Tibial nerve (tissue), 4 donors: Measurements from ENCODE around the gene PFAS. TPM values are rescaled to one million over a fixed set of nuclear protein-coding genes. Genes with fewer than 3 reads are reported as not detected.

ENCODE experiments used
- DNase-seq, 2 donors: peaks; one replicate each; pipeline ENCODE4 v3.0.0-alpha.2; 2019; ENCODE audit warnings: low spot score in 2 of 2
- H3K27ac ChIP-seq, 4 donors: fragments of 200-600 bp; sonication (generic) in 3 of 4; one replicate each; pipeline ENCODE4 v1.5.1; 2017 to 2019; ENCODE audit warnings: mild to moderate bottlenecking in 1 of 4
- H3K27me3 ChIP-seq, 2 donors: fragments of 200-600 bp; sonication (generic) in 1 of 2; one replicate each; pipeline versions ENCODE4 v1.5.1 to v1.6.0; 2017 to 2019
- H3K36me3 ChIP-seq, 3 donors: fragments of 200-600 bp; sonication (generic); one replicate each; pipeline ENCODE4 v1.5.1; 2018 to 2019
- H3K4me1 ChIP-seq, 4 donors: fragments of 200-600 bp; sonication (generic) in 3 of 4; one replicate each; pipeline ENCODE4 v1.5.1; 2017 to 2019
- H3K4me3 ChIP-seq, 4 donors: fragments of 200-600 bp; sonication (generic) in 3 of 4; one replicate each; pipeline ENCODE4 v1.5.1; 2017 to 2019; ENCODE audit warnings: mild to moderate bottlenecking in 1 of 4, moderate library complexity in 1 of 4
- H3K9me3 ChIP-seq, 4 donors: fragments of 200-600 bp; sonication (generic) in 3 of 4; one replicate each; pipeline ENCODE4 v1.5.1; 2017 to 2019
- CTCF ChIP-seq, 5 experiments: fragments of 200-600 bp in 3 of 5; fragments of 450-650 bp in 2 of 5; sonication (generic) in 3 of 5; IDR thresholded peaks; one replicate each; pipeline ENCODE4 v1.5.1; 2016 to 2019; ENCODE audit warnings: antibody characterized with exemption in 5 of 5, mild to moderate bottlenecking in 3 of 5, moderate library complexity in 2 of 5
- EP300 ChIP-seq, 2 donors: sonication (generic); formaldehyde crosslinking; IDR thresholded peaks; one replicate each; pipeline ENCODE4 v1.6.1; 2017; ENCODE audit warnings: antibody characterized with exemption in 2 of 2, mild to moderate bottlenecking in 1 of 2
- POLR2A ChIP-seq, 2 donors: fragments of 450-650 bp; IDR thresholded peaks; one replicate each; pipeline ENCODE4 v1.6.1; 2017; ENCODE audit warnings: antibody characterized with exemption in 2 of 2, mild to moderate bottlenecking in 2 of 2, moderate library complexity in 2 of 2
- WGBS, 2 donors: methylation state at CpG; one replicate each; pipeline ENCODE4 v1.1.5; 2018; 5-methylcytosine and 5-hydroxymethylcytosine counted together
- total RNA-seq, 4 donors: library from RNA; depleted of rRNA; stranded (reverse); fragments of >200 nt; gene quantifications; one replicate each; pipeline ENCODE4 v1.1.0, GENCODE V29; 2016

The PFAS gene
- total RNA-seq, 4 donors from 2014 or later: 19.2 to 39.9 (median 29.5) TPM

- Histone ChIP-seq H3K27me3 (no peaks in the 10 kb centered on the region), H3K27ac (peak overlapping the region; percentile 62 to 91 (median 76)), H3K36me3 (peaks cover 16 to 50% (median 21%) of the 10 kb centered on the region in 3 donors), H3K4me3 (peak overlapping the region; percentile 19 to 48 (median 22)), H3K4me1 (peaks cover 0 to 40% (median 14%) of the 10 kb centered on the region in 4 donors), H3K9me3 (no peaks in the 10 kb centered on the region)
- 81% methylated on average over 4 of the region's 4 CpGs for WGBS, 2 donors
- no peak for TF ChIP-seq POLR2A (IDR thresholded peaks at IDR 0.05)
- TF ChIP-seq CTCF (IDR thresholded peaks at IDR 0.05): no peak
- TF ChIP-seq EP300 (IDR thresholded peaks at IDR 0.05): no peak
- DNase-seq: no peak
These were observed 21.9 kb upstream of the PFAS start for GRCh38 chr17:8227238-8227581.

GRCh38 chr17:8231701-8232100 is 17.4 kb upstream of the PFAS start:
- Histone ChIP-seq H3K27ac (no peak overlapping the region), H3K27me3 (no peaks in the 10 kb centered on the region), H3K4me3 (no peak overlapping the region), H3K9me3 (no peaks in the 10 kb centered on the region), H3K4me1 (peaks cover 0 to 12% (median 5%) of the 10 kb centered on the region in 4 donors), H3K36me3 (peaks cover 21 to 92% (median 36%) of the 10 kb centered on the region in 3 donors)
- no peak for DNase-seq
- WGBS, 2 donors: 92 to 94% methylated on average over 8 to 10 of the region's 10 CpGs
- no peak for TF ChIP-seq CTCF (IDR thresholded peaks at IDR 0.05)
- no peak for TF ChIP-seq POLR2A (IDR thresholded peaks at IDR 0.05)
- TF ChIP-seq EP300 (IDR thresholded peaks at IDR 0.05): no peak

DNA sequence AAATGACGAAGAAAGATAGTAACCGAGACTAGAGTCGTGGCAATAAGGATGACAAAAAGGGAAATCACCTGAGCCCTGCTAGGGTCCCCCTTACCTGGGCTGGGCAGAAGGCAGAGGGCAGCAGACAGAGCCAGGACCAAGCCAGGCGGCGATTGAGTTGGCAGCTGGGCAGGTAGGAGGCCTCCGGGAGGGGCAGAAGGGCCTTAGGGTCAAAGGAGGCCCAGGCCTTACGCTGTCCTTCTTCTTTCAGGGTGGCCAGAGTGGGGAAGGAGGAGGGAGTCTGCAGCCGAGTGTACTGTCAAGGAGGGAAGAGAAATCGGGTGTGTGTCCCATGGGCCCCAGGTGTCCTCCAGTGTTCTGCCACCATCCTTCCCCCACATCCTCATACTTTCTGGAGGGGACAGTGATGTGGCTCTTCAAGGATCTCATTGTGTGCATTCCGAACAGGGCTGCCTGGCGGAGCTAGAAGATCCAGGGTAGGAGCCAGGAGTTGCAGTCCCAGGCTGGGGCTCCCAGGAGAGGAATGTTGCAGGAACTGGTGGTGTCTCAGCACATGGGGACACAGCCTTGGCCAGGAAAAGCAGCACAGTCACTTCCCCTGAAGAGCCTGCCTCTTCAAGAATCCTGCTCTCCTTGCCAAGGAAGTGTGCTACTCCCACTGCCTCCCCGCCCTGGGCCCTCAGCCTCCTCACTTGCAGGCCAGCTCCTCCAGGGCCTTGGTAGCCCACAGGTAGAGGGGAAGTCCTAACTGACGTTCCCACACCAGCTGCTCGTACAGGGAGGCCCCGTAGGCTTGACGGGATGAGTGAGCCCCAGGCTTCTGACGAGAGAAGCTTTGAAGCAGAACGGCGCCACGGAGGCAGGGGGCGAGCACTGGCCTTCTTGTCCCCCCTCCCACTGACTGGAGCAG is 14.5 kb upstream of the PFAS start:
- Histone ChIP-seq H3K9me3 (no peaks in the 10 kb centered on the region), H3K36me3 (peaks cover 16 to 92% (median 40%) of the 10 kb centered on the region in 3 donors), H3K4me3 (no peak overlapping the region), H3K4me1 (no peaks in the 10 kb centered on the region), H3K27me3 (no peaks in the 10 kb centered on the region), H3K27ac (no peak overlapping the region)
- no peak for DNase-seq
- WGBS, 2 donors: 91 to 92% methylated on average over 19 to 21 of the region's 21 CpGs
- TF ChIP-seq POLR2A (IDR thresholded peaks at IDR 0.05) (no peak), EP300 (IDR thresholded peaks at IDR 0.05) (no peak), CTCF (IDR thresholded peaks at IDR 0.05) (no peak)

- Histone ChIP-seq H3K9me3 (no peaks in the 10 kb centered on the region), H3K27me3 (no peaks in the 10 kb centered on the region), H3K27ac (no peak overlapping the region), H3K4me3 (no peak overlapping the region), H3K36me3 (peaks cover 13 to 92% (median 34%) of the 10 kb centered on the region in 3 donors), H3K4me1 (no peaks in the 10 kb centered on the region)
- no peak for DNase-seq
- no peak for TF ChIP-seq CTCF (IDR thresholded peaks at IDR 0.05)
- no peak for TF ChIP-seq POLR2A (IDR thresholded peaks at IDR 0.05)
- no peak for TF ChIP-seq EP300 (IDR thresholded peaks at IDR 0.05)
- WGBS, 2 donors: 91 to 96% methylated on average over 7 of the region's 7 CpGs
These were observed 13.4 kb upstream of the PFAS start for GRCh38 chr17:8235676-8236075.

DNA sequence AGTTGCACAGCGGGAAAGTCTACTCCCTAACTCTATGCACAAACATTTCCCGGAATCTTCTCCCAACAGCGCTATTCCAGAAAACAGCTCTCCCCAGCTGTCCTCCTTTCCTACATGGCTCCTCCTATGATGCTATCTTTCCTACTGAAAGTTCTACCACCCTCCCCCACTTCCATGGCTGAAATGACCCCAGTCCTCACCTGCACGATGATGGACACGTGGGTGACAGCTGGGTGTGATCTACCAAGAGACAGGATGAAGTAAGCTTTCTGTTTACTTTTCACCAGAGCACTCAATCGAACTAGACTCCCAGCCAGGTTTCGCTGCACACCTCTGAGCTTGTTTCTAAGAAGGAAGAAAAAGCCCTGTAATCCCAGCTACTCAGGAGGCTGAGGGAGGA is 11.9 kb upstream of the PFAS start:
- Histone ChIP-seq H3K27ac (no peak overlapping the region), H3K27me3 (no peaks in the 10 kb centered on the region), H3K9me3 (no peaks in the 10 kb centered on the region), H3K4me3 (no peak overlapping the region), H3K36me3 (peaks cover 5 to 91% (median 24%) of the 10 kb centered on the region in 3 donors), H3K4me1 (no peaks in the 10 kb centered on the region)
- WGBS, 2 donors: 89 to 93% methylated on average over 7 of the region's 7 CpGs
- DNase-seq: no peak
- no peak for TF ChIP-seq CTCF (IDR thresholded peaks at IDR 0.05)
- TF ChIP-seq POLR2A (IDR thresholded peaks at IDR 0.05): no peak
- TF ChIP-seq EP300 (IDR thresholded peaks at IDR 0.05): no peak
